Activated CD4-positive, CD25-positive, alpha-beta regulatory T cell (primary cell): ENCODE data around the gene PAX5.

ENCODE experiments used
- DNase-seq, 4 experiments: peaks; one replicate each; lab custom pipeline; 2025; lab: John Stamatoyannopoulos, UW

Gene PAX5

DNA sequence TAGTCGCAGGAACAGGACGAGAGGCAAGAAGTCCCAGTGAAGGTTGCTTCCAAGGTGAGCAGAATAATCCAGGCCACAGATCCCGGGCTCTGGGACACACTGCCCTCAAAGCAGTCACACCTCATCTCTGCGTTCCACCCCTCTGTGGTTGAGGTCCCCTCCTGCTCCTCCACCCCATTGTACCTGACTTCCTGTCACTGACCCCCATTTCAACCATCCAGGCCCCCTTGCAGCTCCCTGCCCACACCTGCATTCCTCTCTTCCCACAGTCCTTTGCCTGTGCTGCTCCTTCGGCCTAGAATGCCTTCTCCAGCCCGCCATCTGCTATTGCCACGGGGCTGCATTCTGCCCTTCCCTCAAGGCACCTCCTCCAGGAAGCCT lies 73.5 kb downstream of the PAX5 start:
- DNase-seq: no peak

DNA sequence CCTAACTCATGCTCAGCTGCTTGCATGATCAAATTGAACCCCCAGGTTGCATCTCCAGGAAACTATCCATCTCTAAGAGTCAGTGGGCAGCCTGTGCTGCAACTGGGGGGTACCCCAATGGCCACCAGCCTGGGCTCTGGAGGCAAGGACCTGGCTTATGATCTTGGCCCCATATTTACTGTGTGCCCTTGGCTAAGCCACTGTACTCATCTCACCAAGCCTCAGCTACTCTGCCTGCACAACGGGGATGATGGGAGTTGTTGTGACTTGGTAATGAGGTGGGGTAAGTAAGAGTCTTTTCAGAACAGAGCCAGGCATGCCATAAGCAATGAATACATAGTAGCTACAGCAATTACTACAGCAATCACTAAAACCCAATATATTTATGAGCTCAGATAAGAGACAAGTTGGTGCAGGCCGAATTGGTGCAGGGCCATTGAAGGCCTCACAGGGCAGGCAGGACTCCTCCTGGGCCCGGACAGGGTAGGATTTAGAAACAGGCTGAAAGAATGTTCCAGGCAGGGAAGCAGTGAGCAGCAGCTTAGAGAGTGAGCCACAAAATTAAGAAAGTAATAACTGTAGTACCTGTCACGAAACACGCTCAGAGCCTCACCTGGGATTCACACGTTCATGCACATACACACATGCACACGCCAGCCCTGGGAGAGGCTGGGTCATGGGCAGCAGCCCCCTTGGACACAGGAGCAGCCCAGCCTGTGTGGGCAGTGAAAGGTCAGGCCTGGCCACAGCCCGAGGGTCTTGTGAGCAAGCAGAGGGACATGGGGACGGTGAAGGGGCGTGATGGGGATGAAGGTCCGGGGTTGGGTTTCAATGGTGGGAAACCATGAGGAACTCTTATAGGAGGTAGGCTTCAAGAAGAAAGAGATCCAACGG lies 74.1 kb downstream of the PAX5 start:
- no peak for DNase-seq

DNA sequence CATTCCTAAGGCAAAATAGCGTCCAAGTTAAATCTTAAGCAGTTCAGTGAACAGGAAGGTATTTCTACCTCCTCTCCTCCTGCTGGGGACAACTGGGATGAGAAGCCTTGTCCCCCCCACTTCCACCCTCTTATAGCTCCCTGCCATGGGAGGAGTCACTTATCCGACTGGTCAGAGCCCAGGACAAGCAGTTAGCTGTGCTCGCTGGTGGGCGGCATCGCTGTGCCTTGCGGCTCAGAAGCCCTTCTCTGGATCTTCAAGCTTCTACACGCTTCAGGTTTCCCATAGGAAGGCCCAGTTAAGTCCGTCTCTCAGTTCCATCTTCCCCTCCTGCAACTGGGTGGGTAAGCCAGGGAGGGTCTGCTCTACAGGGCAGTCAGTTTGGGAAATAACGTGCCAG lies 77.2 kb downstream of the PAX5 start:
- no peak for DNase-seq

DNA sequence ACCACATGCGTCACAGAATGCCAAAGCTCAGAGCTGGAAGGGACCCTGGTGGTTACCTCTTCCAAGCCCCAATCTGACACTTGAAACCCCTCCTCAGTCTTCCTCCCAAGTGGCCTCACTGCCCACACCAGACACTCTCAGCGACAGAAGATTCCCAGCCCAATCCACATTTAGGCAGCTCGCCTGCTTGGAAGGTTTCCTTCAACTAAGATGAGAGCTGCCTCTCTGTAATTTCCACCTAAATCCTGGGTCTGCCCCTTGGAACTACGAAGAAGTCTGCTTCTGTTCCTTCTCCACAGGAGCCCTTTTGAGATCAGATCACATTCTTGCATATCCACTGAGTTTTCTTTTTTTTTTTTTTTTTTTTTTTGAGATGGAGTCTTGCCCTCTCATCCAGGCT lies 83.7 kb downstream of the PAX5 start:
- no peak for DNase-seq

DNA sequence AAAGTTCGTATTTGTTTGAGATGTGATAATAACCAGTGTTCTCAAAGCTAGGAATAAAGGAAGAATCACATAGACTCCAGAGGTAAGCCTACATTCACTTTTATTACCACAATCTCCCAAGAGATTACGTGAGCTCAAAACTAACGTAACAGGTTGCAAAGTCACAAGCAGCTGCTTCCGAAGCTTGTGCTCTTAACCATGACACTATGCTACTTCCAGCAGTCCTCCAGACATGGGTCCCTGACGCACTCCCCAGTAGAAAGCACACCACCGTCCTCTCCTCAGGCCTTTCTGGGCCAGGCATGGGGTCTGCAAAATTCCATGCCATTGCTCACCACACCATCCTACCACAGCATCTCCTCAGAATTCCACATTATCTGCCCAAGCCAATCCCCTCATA lies 84.6 kb downstream of the PAX5 start:
- DNase-seq: no peak

DNA sequence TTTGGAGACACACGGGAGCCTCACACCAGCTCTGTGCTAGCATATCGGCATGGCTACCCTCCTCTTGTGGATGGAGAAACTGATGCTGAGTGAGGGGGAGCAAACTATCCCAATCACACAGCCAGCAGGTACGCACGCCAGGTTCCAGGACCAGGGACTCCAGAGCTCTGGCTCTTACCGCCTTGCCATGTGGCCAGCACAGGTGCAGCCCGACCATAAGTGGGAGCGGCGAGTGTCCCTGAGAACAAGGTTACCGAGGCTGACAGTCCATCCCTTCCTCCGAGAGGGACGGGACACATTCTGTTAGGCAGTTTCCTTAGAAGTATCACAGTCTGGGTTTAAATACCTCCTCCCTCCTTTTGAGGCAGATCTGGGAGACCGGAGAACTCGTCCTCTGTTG lies 86.0 kb downstream of the PAX5 start:
- DNase-seq: no peak

DNA sequence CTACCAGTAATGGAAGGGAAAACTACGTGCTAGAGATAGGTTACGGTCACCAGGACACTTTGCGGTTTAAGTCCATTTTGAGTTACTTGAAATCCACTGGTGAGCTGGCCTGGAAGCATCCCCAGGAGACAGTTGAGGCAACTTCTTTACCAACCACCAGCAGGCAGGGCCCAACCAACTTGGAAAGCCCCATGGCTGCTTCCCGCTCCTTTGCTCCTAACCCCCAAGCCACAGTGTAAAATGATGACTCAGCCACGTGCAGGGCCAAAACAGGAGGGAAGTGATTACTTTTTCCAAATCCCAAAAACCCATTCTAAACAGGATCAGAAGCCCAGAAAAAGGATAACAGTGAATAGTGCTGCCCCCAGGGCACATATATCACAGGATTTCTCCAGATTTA lies 87.4 kb downstream of the PAX5 start:
- DNase-seq: no peak

DNA sequence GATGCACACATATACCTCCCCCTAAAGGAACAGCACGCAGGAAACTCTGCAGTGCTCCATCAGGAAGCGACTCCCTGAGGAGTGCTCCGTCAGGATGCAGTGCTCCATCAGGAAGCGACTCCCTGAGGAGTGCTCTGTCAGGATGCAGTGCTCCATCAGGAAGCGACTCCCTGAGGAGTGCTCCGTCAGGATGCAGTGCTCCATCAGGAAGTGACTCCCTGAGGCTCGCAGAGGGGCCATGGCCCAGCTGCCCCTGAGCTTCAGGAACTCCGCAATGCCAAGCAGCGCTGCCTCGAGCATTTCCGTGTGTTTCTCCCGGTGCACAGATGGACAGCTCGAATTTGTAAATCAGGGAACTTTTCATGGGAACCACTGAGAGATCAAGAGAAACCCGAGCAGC lies 88.1 kb downstream of the PAX5 start:
- no peak for DNase-seq

DNA sequence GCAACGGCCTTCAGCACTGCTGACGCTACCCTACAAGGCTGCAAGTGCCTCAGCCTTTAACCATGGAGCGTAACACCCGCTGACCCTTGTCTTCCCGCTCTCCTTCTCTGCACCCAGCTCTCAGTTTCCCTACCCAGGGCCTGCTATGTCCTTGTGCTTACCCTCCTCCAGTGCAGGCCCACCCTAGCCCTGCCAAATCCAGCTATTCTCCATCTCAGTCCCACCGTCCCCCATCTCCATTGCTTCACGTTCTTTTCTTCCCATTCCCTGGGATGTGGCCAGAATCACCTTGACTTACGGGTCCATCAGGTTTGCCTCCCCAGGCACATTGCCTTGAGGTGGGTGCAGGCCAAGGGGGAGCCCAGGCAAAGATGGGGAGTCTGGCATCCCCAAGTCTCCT lies 91.2 kb downstream of the PAX5 start:
- DNase-seq: no peak

DNA sequence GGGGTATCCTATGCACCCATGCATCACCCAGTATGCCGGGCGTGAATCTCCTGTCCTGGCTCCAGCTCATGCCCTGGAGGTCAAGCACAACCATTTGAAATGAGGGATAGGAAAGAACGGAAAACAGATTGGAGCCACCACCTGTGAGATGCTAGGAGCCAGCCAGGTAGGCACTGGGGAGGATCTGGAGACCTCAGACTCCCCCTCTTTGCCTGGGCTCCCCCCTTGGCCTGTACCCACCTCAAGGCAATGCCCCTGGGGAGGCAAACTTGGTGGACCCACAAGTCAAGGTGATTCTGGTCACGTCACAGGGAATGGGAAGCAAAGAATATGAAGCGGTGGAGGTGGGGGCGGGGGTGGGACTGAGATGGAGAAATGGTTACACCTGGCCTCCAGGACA lies 92.6 kb downstream of the PAX5 start:
- no peak for DNase-seq

DNA sequence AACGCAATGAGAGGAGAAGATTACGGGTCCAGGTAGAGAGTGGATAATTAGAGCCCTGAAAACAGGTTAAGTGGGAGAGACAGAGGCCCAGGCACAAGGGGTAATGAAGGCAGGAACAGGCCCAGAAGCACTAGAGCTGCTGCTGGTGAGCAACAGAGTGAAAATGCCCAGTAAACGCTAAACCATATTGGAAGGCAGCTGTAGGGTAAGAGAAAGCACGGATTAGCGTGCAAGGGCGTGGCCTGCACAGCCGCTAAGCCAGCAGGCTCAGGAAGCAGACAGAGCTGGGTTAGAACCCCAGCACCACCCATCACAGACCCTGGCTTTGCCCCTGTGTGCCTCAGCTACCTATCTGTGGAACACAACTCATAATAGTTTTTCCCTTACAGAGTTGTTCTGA lies 93.2 kb downstream of the PAX5 start:
- no peak for DNase-seq

DNA sequence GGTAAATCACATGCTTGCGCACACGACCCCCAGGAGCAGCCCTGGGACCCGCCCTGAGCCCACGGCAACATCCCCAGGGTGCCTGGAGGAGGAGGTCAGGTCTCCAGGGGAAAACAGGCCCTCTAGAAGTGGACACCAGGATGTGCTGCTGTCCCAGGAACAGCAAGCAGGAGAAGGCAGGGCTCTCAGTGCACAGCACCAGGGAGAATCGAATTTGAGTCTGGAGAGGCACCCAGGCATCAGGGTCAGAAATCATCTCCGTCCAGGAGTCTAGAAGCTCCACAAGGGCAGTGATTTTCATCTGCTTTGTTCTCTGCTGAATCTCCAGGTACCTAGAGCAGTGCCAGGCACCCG lies 93.6 kb downstream of the PAX5 start:
- DNase-seq: no peak

DNA sequence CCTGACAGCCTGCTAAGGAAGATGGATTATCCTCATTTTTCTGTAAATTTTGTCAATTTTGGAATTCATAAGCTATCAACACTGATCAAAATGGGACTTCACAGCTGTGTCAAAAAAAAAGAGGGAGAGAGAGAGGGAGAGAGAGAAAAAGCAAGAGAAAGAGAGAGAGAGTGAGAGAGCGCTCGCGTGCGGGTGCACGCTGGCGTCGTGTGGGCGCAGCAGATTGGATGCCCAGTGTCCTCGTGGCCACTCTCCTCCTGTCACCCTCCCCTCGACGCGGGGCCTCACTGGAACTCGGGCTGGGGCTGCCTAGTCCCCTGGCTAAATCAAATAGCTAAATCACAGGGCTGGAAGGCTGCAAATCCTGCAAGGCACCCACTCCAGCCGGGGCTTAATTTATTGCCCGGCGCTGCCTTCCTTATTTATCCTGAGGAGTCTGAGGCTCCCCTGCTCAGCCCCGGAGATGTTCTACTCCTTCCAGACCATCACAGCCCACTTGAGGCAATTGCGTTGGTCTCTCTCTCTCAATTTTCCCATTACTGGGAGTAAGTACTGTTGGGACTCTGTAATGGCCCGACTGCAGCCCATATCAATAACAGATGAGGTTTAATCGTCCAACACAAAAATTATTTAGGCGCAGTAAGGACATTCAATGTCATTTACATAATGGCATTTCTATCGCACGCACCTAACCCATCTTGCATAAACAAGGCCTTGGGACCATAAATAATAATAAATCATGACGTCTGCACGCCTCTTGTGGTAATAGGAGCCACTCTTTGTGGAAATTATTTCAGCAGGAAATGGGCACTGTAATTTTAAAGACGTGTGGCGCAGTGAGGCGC lies 94.2 kb downstream of the PAX5 start:
- DNase-seq: no peak

DNA sequence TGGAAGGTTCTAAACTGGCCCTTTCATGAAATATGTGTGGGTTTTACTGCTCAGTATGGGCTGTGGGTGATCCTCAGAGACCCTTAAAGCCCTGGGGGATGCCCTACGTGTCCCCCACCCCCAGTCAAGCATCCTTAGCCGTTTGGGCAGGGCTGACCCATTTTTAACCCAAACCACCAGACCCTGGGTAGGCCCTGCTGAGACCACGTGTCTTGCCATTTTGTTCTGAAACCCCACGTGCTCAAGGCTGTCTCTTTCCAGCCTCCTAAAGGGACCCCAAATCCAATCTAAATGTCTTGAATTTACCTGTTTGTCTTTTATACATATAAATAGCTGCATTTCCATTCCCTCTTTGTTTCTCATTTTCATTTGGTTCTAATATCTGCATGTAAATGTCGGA lies 94.9 kb downstream of the PAX5 start:
- DNase-seq: no peak

DNA sequence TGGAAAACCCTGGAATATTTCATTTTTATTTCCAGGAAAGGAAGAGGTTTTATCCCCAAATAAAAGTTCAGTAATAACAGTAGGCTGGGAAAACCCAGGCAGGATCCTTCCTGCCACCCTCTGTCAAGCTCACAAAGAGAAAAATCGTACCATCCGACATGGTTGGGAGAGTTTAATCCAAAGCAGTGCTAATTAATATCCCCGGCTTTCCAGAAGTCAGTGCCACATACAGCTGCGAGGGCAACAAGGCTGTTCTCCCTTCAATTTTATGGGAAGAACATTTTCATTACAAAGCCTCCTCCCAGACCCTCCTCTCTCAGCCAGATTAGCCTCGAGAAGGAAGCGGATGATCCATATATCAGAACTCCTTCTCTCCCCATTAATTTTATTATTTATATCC lies 95.5 kb downstream of the PAX5 start:
- DNase-seq: no peak

DNA sequence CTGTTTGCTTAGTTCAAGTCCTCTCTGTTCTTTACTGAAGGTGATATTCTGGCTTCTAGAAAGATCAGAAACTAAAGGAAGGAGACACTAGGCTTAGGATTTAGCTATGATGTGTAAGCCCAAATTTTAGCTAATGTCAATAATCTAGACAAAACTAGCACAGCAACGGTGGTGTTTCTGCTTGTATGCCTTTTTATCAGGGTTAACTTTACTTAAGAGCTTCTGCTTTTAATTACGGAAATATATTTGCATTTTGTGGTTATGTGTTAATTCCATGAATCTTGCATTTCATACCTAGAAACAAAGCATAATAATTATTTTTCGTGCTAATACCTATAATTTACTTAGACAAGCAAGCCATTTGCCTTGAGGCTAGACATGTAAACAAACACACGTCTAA lies 96.1 kb downstream of the PAX5 start:
- DNase-seq: no peak

DNA sequence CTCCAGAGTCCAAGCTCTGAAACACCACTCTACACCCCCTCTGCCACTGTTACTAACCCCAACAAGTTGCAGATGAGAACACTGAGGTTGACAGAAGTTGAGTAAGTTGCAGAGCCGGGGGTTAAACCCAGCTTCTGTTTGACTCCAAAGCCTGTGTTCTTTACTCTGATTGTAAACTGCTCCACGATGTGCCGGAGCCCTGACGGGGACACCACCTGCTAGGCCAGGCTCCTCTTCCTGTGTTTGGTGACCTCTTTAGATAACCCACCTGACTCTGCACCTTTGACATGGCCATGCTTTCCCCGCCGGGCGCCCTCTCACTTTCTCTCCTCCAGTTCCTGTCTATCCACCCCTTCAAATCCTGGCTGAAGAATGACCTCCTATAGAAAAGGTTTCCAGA lies 96.7 kb downstream of the PAX5 start:
- no peak for DNase-seq

DNA sequence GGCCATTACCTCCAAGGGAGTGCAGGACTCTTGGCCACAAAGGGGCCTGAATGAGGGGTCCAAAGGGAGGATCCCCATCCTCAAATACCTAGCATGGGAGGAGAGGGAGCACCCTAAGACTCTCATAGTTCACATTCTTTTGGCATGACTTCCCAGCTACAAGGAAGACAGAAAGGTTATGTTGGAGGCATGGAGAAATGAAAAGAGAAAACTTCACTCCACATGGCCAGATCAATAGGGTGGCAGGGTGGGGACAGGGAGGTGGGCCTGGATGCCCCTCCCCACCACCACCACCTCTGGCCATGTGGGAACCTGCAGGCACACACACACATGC lies 97.6 kb downstream of the PAX5 start:
- no peak for DNase-seq

DNA sequence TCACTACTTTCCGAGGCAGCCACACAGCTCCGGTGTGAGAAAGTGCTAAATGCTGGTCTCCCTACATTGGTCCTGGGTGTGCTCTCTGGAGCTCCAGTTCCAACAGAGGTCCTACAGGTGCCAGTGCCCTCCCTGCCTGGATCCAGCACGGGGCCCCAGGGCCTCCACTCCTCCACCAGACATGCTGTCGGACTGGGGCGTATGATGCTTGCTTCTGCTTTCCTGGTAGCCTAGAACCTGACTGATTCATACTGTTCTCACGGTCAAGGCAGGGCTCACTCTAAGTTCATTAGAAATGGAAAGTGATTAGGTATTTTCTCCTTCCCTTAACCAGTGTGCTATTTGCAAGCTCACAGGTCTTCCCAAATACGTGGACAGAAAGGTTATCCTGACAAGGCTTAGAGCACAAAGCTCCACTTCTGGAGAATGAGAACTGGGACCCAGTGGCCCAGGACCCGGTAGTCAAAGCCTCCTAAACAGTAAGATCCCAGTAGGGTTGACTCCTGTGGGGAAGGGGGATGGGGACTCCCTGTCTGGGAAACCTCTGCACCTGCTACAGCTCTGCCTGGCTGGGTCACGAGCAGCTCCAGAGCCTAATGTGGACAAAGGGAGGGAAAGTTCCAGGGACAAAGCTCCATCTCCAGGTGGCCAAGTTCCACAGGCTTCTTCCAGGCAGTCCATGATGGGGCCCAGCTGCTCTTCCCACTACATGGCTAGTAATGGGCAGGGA lies 98.1 kb downstream of the PAX5 start:
- DNase-seq: no peak

DNA sequence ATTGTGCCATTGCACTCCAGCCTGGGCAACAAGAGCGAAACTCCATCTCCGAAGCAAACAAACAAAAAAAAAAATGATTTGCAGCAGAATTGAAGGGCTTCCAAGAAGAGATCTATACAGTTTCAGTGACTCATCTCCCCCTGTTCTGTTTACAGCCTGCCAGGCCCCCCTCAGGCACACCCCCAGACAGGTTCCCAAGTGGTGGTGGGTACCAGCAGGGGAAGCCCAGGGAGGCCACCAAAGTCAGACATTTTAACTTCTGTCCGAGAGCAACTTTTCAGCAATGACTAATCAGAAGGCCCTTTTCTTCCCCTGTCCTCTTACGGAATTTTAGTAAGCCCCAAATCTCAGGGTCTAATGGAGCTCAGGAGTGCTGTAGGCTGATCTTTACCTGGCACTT lies 98.7 kb downstream of the PAX5 start:
- no peak for DNase-seq

DNA sequence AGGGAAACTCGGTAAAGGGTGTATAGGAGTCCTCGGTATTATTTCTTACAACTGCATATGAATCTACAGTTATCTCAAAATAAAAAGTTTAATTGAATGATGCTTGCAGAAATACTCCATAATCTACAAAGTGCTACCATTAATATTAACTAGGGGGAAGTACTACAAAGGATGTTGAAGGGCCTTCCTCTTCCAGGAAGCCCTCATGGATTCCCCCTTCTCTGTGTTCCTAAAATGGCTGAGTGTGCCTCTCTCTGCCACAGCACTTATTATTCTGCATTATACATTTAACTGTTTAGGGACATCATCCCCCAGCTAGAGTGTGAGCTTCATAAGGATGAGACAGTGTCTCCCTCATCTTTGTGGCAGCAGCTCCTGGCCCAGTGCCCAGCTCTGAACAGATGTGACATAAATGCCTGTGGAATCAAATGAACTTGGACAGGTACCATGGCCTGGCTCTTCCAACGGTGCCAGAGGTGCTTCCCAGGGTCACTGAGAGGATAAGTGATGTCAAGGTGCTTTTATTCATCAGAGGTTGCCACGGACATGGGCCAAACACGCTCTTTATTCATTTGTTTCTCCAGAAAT lies 99.5 kb downstream of the PAX5 start:
- no peak for DNase-seq

DNA sequence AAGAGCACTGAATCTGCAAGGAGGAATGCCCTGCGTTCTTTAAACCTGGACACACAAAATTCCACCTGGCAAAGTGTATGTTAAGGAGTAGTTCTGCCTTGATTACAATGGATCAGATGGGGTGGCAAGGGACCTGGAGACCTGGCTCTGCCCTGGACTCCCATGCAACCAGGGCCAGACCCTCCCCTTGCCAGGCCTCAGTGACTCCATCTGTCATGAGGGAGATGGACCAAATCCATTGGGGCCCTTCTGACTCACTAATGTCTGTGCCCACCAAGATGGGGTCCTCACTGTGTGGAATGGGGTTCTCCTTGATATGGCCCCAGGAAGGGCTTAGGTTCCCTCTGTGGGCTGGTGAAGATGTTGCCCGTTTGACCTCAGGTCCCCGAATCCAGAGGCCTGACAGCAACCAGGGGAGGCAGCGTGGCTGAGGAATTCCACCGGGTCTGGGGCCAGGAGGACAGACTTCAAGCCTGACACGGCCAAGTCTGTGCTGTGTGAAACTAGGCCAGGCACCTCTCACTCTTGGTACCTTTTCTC lies 100.3 kb downstream of the PAX5 start:
- no peak for DNase-seq
